ENCODE data around the gene PRR14. TPM values are rescaled to one million over a fixed set of nuclear protein-coding genes. Genes with fewer than 3 reads are reported as not detected.

The PRR14 gene
- total RNA-seq, 4 donors from 2014 or later, result 21.7 to 49.2 (median 41.8) TPM

GRCh38 chr16:30677931-30678585 lies 27.3 kb downstream of the PRR14 start:
- H3K4me3 ChIP-seq, result no peak overlapping the region
- H3K9me3 ChIP-seq, result no peaks in the 10 kb centered on the region
- no peaks in the 10 kb centered on the region for H3K27me3 ChIP-seq
- TF ChIP-seq CTCF (IDR thresholded peaks at IDR 0.05) (no peak), POLR2AphosphoS5 (IDR thresholded peaks at IDR 0.05) (no peak), POLR2A (IDR thresholded peaks at IDR 0.05) (no peak), EP300 (IDR thresholded peaks at IDR 0.05) (no peak)
- no peak for ATAC-seq
- no peak overlapping the region for H3K27ac ChIP-seq
- 53 to 69% methylated on average over 4 to 6 of the region's 11 CpGs for WGBS, 2 donors (ENCODE audit: low coverage in 1 of 2)
- H3K4me1 ChIP-seq, result no peaks in the 10 kb centered on the region
- no peaks in the 10 kb centered on the region for H3K36me3 ChIP-seq

- H3K27ac ChIP-seq, result no peak overlapping the region
- no peaks in the 10 kb centered on the region for H3K27me3 ChIP-seq
- no peak for ATAC-seq
- TF ChIP-seq POLR2AphosphoS5 (IDR thresholded peaks at IDR 0.05) (no peak), EP300 (IDR thresholded peaks at IDR 0.05) (no peak), CTCF (IDR thresholded peaks at IDR 0.05) (no peak), POLR2A (IDR thresholded peaks at IDR 0.05) (no peak)
- H3K36me3 ChIP-seq, result no peaks in the 10 kb centered on the region
- no peaks in the 10 kb centered on the region for H3K9me3 ChIP-seq
- 67 to 83% methylated on average over 1 to 2 of the region's 3 CpGs for WGBS, 2 donors (ENCODE audit: low coverage in 1 of 2)
- H3K4me1 ChIP-seq, result no peaks in the 10 kb centered on the region
- H3K4me3 ChIP-seq, result no peak overlapping the region
These were observed 27.8 kb downstream of the PRR14 start for GRCh38 chr16:30678586-30678970.

GRCh38 chr16:30680326-30680725 lies 29.6 kb downstream of the PRR14 start:
- TF ChIP-seq POLR2A (IDR thresholded peaks at IDR 0.05), result no peak
- no peak for TF ChIP-seq EP300 (IDR thresholded peaks at IDR 0.05)
- TF ChIP-seq CTCF (IDR thresholded peaks at IDR 0.05), result no peak
- TF ChIP-seq POLR2AphosphoS5 (IDR thresholded peaks at IDR 0.05), result no peak
- ATAC-seq, result no peak
- 80% methylated on average over 1 of the region's 3 CpGs; no CpG with 5 or more reads in 1 of the 2 donors for WGBS, 2 donors (ENCODE audit: low coverage in 1 of 2)

GRCh38 chr16:30688701-30689100 lies 37.9 kb downstream of the PRR14 start:
- peaks cover 0 to 4% (median 0%) of the 10 kb centered on the region in 3 donors for H3K4me1 ChIP-seq
- H3K27ac ChIP-seq, result no peak overlapping the region
- WGBS, 2 donors (ENCODE audit: low coverage in 1 of 2), result 61 to 83% methylated on average over 1 to 4 of the region's 4 CpGs
- TF ChIP-seq POLR2AphosphoS5 (IDR thresholded peaks at IDR 0.05), result no peak
- TF ChIP-seq CTCF (IDR thresholded peaks at IDR 0.05), result no peak
- no peak for TF ChIP-seq POLR2A (IDR thresholded peaks at IDR 0.05)
- TF ChIP-seq EP300 (IDR thresholded peaks at IDR 0.05), result no peak
- H3K4me3 ChIP-seq, result no peak overlapping the region
- H3K9me3 ChIP-seq, result no peaks in the 10 kb centered on the region
- H3K36me3 ChIP-seq, result no peaks in the 10 kb centered on the region
- H3K27me3 ChIP-seq, result peaks cover 11% of the 10 kb centered on the region
- ATAC-seq, result no peak

More at GRCh38 chr16:30680326-30680725, 29.6 kb downstream of the PRR14 start:
- H3K4me3 ChIP-seq, result no peak overlapping the region
- H3K4me1 ChIP-seq, result no peaks in the 10 kb centered on the region
- H3K27ac ChIP-seq, result no peak overlapping the region
- H3K9me3 ChIP-seq, result no peaks in the 10 kb centered on the region
- no peaks in the 10 kb centered on the region for H3K36me3 ChIP-seq
- no peaks in the 10 kb centered on the region for H3K27me3 ChIP-seq

DNA sequence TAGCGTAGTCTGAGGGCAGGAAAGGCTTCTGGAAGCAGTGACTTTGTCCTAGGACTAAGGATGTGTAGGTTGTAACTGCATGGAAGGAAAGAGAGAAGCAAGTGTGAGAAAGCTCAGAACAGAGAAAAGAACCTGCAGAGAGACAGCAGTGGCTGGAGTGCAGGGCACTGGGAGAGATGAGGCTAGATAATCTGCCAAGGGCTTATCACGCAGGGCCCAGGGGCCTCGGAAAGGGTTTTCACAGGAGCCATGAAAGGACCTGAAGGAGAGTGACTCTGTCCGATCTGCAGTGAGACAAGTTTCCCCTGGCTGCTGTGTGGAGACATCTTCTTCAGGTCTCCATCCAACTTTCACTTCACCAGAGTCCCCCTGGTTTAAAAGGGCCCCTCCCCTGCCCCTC lies 41.1 kb downstream of the PRR14 start:
- H3K9me3 ChIP-seq, result no peaks in the 10 kb centered on the region
- H3K4me3 ChIP-seq, result no peak overlapping the region
- H3K4me1 ChIP-seq, result peaks cover 0 to 9% (median 0%) of the 10 kb centered on the region in 3 donors
- H3K36me3 ChIP-seq, result no peaks in the 10 kb centered on the region
- no peak overlapping the region for H3K27ac ChIP-seq
- no peak for ATAC-seq
- 53 to 64% methylated on average over 3 to 4 of the region's 4 CpGs for whole genome bisulfite sequencing, 2 donors (ENCODE audit: low coverage in 1 of 2)
- TF ChIP-seq POLR2A (IDR thresholded peaks at IDR 0.05) (no peak), EP300 (IDR thresholded peaks at IDR 0.05) (no peak), POLR2AphosphoS5 (IDR thresholded peaks at IDR 0.05) (no peak), CTCF (IDR thresholded peaks at IDR 0.05) (no peak)
- H3K27me3 ChIP-seq, result peaks cover 11% of the 10 kb centered on the region

All from gastroesophageal sphincter (tissue), 4 donors.